ENCODE data around the gene CROCC.

DNA sequence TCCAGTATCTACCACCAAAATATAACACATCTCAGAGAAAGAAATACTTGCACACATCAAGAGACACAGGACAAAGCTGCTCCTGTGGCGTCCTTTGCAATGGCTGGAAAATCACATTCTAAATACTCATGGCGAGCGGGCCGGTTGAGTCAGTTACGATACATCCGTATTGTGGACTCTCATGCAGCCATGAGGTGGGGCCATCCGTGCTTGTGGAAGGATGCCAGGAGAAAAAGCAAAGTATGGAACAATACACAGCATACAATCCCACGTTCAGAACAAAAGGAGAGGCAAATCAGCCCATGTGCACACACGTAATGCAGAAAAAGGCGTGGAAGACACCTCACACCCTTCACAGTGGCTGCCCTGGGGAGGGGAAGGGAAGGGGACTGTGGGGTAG is 76.9 kb downstream of the CROCC start:
- TF ChIP-seq, protein P1, sequence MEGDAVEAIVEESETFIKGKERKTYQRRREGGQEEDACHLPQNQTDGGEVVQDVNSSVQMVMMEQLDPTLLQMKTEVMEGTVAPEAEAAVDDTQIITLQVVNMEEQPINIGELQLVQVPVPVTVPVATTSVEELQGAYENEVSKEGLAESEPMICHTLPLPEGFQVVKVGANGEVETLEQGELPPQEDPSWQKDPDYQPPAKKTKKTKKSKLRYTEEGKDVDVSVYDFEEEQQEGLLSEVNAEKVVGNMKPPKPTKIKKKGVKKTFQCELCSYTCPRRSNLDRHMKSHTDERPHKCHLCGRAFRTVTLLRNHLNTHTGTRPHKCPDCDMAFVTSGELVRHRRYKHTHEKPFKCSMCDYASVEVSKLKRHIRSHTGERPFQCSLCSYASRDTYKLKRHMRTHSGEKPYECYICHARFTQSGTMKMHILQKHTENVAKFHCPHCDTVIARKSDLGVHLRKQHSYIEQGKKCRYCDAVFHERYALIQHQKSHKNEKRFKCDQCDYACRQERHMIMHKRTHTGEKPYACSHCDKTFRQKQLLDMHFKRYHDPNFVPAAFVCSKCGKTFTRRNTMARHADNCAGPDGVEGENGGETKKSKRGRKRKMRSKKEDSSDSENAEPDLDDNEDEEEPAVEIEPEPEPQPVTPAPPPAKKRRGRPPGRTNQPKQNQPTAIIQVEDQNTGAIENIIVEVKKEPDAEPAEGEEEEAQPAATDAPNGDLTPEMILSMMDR (IDR thresholded peaks at IDR 0.05) = no peak
- TF ChIP-seq POLR2A (IDR thresholded peaks at IDR 0.05) (no peak), POLR2AphosphoS5 (IDR thresholded peaks at IDR 0.05) (no peak)
